HG03354 (cell line): ENCODE results near the gene RPP30.
A peak's percentile ranks its signal among the peaks of the same experiment; 100 is the strongest.

Source experiments
- ATAC-seq: cut with Tn5 transposase; IDR thresholded peaks from one replicate; pipeline ENCODE4 v1.9.1; 2021; ENCODE audit warnings: mild to moderate bottlenecking; ENCODE audit not compliant: unreplicated experiment, poor library complexity, severe bottlenecking

RPP30 gene

DNA sequence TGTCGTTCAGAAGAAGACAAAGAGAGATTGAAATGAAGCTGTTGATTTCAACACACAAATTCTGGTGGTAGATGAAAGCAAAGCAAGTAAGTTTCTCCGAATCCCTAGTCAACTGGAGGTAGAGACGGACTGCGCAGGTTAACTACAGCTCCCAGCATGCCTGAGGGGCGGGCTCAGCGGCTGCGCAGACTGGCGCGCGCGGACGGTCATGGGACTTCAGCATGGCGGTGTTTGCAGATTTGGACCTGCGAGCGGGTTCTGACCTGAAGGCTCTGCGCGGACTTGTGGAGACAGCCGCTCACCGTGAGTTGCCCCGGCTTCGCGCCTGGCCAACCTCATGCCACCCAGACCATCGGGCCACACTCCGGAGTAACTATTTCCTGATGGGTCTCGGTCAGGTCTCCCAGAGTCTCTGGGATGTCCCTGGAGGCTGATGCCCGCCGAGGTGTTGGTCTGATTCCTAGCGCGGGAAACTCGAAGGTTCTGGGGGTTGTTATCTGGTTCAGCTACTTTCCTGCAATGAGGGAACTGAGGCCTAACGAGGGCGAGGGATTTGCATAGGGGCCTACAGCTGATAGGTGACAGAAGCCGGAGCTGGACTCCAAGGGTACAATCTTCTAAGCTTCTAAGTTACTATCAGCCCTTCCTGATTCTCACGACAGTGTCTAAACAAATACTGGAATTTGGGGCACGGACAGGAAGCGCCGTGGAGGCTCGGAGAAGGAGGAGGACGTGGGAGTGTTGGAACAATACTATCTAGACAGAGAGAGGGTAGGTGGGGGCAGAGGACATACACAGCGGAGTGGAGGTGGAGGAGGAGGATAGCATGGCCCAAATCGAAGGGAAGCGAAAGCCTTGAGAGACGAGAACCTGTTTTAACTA lies at the start of gene RPP30:
Gene RPP30 (plus strand): TSS at position 209 of the 882 bp plus-strand sequence. CDS start 13 bp downstream, at position 222.
- peak; percentile 98 for ATAC-seq

DNA sequence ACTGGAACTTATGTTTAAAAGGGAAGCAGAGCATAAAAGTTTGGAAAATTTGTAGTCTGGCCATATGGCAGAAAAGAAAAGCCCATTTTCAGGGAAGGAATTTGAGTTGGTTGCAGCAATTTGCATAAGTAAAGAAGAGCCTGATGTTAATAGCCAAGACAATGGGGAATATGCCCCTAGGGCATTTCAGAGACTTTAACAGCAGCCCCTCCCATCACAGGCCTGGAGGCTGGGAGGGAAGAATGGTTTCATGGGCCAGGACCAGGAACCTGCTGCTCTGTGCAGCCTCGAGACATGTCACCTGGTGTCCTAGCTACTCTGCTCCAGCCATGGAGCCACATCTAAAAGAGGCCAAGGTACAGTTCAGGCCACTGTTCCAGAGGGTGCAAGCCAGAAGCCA lies 49.3 kb upstream of the RPP30 start:
- ATAC-seq = no peak

DNA sequence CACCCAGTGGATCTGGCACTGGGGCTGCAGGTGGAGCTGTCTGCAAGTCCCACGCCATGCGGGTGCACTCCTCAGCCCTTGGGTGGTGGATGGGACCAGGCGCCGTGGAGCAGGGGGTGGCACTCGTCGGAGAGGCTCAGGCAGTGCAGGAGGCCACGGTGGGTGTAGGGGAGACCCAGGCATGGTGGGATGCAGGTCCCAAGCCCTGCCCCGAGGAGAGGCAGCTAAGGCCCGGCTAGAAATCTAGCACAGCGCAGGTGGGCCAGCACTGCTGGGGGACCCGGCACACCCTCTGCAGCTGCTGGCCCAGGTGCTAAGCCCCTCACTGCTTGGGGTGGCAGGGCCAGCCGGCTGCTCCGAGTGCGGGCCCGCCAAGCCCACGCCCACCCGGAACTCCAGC lies 39.7 kb upstream of the RPP30 start:
- ATAC-seq = no peak

DNA sequence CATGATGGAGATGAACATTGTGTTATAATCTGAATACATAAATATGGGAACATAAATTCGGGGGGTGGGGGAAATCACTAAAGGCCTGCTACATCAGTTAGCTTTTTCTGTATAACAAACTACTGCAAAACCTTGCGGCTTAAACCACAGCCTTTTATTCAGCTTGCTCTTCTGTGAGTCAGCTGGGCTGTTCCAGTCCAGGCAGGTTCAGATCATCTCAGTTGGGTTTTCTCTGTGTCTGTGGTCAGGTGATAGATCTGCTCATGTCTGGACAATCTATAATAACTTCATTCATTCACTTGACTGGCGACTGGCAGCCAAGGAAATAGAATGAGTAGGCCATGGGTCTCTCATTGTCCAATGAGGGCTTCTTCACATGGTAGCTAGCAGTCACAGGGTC lies 37.4 kb upstream of the RPP30 start:
- ATAC-seq = no peak

DNA sequence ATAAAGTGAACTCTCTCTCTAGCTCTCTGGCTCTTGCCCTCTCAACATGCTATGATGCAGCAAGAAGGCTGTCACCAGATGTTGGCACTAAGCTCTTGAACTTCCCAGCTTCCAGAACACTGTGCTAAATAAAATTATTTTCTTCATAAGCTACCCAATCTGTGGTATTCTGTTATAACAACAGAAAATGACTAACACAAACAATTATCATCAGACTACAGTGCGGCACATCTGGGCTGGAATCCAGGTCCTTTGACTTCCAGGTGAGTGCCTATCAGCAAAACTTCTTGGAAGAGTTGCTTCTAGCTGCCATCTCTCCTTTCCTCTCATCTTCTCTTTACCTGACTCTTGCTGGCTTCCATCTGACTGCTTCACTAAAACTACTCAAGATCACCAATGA lies 34.3 kb upstream of the RPP30 start:
- ATAC-seq = no peak

DNA sequence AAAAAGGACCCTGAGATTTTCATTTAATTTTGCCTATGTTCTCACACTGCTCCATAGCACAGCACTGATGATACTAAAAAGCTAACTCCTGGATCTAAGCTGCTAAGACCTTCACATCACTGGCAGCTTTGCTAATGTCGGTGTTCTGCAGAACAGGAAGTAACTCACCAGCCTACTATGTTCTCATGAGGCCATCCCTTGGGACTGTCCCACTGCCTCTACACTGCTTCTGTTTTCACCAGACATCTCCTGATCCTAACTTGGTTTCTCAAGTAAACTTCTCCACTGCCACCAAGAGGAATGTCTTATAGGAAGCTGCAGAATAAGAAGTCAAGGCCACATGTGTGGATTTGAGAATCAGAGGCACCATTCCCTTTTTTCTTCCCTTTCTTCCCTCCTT lies 29.0 kb upstream of the RPP30 start:
- no peak for ATAC-seq

DNA sequence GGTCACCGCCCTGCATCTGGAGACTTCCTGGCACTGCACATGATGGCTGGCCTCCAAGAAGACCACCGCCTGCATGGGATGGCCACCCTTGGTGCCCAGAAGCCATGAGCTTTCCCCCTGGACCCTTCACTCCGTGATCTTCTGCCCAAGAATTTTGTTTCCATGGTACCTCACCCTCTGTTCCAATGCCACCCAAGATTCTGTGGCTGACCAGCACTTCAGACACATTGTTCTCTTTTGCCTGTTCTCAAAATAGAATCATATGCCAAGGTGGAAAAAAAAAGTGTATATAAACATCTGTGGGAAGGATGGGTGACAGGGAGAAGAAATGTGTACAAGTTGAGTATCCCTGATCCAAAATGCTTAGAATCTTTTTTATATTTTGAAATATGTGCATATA lies 26.0 kb upstream of the RPP30 start:
- ATAC-seq = no peak

DNA sequence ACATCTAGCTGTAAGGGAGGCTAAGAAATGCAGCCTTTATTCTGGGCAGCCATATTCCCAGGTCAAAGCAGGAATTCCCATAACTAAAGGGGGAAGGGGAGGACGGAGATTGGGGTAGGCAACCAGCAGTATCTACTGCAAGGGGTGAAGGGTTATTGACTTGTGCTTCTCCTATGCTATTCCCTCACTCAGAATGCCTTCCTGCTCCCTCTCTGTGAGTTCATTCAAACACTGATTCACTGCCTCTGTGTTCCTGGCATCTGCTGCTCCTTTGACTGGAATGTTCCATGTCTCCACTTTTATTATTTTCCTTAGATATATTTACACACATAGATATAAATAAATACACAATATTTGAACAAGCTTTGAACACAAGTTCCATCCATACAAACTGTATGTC lies 25.0 kb upstream of the RPP30 start:
- no peak for ATAC-seq

DNA sequence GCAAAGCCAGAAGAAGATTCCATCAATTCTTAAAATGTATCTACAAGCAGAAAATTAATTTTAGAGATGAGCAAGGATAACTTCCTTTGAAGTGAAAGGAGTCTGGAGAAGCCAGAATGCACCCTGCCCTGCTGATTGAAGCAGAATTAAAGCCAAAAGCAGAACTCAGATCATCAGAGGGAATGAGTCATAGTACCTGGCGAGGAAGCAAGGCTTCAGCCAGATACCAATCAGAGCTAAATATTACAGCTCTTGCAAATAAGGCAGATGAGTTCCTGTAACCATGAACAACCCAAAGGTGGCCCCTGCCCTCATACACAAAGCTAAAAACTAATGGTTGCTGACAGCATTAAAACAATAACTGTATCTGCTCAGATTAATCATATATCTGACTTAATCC lies 24.3 kb upstream of the RPP30 start:
- peak; percentile 70 for ATAC-seq

DNA sequence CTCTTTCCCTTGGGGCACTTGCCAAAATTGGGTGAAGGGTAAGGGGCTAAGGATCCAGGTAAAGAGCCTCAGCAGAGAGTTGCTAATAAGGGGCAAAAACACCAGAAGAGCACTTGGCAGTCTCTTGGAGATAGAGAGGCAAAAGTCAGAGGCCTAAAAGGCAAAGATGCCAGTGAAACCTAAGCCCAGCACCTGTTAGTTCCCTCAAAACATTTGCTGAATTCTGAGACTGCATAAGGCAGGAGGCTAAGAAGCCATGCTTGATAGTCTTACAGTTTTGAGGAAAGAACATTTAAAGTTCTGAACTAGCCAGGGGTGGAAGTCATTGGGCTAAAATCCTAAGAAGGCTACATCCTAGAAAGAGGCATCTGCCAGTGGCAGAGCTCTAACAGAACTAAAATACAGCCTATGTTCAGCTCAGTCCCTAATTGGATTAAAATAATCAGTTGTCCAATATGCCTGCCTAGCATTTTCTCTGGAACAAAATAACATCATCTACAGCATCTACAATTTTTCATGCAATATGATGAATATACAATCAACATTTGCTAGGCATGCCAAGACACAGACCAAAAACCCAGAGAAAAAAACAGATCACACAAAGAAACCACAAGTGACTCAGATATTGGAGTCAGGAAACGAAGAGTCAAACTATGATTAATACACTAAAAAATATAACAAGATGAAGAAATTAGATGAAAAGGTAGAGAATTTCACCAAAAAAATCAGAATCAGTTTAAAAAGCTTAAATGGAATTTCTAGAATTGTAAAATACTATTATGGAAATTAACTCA lies 21.6 kb upstream of the RPP30 start:
- ATAC-seq = no peak

DNA sequence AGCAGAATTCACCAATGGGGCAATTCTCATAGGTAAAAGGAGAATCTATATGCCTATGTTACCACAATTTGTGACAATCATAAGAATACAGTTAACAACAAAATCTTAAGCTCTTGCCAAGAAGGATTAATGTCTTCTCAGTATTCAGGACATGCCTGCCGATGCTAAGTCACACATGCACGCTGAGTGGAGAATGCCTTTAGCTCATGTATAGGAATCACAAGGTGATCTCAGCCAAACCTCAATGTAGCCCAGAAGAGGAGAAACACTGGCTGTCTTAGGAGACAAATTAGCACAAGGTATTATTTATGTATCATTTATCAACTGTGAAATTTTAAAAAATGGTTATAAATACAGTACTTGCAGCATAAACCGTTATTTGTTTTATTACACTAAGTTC lies 16.6 kb upstream of the RPP30 start:
- ATAC-seq = no peak

DNA sequence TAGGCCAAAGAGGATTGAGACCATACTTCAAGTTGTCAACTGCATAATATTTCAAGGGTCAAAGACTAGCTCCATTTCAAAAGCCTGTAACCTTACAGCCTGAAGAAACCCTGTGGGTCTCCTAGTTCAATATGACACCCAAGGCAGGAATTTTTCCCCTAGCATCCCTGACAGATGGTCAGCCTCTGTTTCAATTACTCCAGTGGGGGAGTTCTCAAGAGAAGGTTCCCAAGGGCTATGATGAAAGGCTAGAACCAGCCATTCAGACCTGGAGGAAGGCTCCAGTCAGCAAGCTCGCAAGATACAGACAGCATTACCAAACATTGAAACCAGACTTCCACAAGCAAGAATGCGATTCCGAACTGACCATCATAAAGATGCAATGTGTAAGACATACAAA lies 15.5 kb upstream of the RPP30 start:
- no peak for ATAC-seq

DNA sequence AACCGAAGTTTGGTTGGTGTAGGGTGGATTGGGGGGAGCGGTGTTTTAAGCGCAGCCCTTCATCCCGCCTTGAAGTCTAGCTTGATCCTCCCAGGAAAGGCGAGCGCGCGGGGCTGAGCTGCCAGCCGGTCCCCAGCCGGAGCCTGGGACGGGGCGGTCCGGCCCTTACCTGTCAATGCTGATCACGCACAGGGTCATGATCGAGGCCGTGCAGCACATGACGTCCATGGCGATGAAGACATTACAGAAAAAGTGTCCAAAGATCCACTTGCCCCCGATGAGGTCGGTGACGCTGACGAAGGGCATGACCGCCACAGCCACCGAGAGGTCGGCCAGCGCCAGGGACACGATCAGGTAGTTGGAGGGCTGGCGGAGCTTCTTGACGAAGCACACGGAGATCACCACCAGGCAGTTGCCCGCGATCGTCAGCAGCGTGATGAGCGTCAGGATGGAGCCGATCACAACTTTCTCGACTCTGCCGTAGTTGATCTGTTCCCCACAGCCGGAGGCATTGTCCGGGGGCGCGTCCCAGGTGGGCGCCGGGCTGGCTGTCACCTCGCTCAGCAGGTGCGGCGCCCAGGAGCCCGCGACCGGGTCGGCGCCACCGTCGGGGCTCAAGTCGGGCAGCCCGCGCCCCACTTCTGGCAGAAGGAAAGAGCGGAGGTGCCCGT lies 14.7 kb upstream of the RPP30 start:
- peak; percentile 9 for ATAC-seq

DNA sequence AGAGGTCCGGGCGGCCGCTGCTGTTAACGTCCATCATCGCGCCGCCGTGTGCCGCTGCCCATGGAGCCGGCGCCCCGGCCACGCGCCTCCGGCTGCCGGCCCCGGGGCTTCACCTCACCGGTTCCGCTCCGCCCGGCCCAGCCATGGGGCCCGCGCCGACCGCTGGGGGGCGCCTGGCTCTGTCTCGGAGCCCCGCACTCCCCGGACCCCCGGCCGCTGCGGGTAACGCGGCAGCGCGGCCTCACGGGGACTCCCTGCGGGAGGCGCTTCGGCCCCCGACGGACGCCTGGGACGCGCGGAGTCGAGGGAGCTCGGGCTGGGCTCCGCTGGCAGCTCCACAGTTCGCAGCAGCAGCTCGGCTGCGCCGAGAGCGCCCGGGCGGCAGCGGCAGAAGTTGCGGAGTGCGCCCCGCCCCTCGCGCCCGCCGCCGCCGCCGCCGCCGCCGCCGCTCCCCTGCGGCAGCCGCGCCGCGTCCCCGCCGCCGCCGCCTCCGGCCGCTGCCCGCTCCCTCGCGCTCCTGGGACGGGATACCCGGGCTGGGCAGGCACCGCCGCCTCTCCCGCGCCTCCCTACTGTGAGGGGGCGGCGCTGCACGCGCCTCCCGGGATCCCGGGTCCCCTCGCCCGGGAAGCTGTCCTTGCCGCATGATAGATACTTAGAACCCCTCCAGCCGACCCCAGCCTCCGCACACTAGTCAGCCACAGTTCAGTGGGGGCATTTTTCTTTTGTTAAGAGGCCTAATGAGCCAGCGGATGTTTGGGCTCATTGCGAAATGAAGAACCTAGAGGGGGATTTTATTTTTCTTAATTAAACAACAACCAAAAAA lies 13.9 kb upstream of the RPP30 start, which contains the start of gene HTR7:
Gene HTR7 (minus strand): TSS at position 405 of the 826 bp plus-strand sequence. CDS start 368 bp downstream, at position 37.
- peak; percentile 80 for ATAC-seq

DNA sequence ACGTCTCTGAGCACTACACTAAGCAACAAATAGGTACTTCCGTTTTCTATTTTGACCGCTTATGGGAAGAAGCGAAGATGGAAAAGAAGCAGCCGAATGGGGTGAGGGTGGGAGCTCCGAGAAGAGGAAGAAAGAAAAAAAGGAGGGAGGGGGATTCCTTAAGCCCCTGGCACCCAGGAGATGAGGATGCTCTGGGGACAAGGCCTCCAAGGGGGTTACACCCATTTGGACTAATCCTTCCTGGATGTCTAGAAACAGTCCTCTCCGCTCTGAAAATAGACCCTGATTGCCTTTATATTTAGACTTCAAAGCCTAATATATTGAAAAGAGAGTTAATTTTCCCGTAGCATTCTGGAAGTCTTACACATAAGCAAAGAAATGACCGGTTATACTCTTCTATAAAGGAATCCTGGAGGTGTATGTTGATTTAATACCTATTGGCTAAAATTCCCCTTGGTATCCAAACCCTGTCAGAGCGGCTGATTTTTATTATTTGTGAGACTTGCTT lies 13.3 kb upstream of the RPP30 start:
- ATAC-seq = no peak

DNA sequence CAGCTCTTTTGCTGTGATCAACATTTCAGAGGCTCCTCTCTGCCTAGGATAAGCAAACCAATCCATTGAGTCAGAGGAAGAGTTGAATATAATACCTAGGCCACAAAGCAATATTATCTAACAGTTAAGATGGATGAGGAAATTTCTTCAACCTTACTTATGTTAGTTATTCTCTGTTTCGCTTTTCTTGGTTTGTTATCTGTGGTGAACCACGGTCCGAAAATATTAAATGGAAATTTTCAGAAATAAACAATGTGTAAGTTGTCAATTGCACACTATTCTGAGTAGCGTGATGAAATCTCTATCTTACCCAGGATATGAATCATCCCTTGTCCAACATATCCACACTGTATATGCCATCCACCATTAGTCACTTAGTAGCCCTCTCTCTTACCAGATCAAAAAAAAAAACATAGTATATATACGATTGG lies 12.4 kb upstream of the RPP30 start:
- ATAC-seq = no peak

DNA sequence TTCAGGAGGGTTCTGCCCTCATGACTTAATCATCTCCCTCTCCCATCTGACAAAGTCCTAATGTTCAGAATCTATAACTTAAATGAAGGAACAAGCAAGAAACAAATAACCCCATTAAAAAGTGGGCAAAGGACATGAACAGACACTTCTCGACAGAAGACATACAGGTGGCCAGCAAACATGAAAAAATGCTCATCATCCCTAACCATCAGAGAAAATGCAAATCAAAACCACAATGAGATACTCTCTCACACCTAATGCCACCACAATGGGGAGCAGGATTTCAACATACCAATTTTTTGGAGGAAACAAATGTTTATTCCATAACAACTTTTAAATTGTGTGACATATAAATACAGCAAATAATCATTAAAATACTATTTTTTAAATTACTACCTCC lies 11.0 kb upstream of the RPP30 start:
- ATAC-seq = no peak

DNA sequence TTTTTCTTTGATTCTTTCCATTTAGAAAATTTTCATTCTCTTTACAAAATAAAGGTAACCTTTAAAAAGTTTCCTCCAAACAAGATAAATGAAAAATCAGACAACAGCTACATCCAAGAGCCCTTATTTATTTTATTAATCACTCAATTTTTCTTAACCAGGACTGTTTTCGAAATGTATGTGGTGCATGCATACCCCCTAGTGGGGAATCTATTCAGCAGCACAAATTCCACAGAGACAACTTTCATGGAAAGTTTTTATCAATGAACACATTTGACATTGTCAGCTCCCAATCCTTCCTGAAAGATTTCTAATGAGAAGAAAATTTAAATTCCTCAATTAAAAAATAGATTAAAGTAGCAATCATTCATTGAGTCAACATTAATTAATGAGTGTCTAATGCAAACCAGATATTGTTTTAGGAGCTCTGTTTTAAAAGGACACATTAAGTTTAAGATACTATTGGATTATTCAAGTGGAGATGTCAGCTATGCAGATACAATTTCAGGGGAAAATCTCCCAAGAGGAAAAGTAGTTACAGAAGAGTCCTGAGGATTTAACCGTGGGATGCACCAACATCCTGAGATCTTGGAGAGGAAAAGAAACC lies 8.8 kb upstream of the RPP30 start:
- no peak for ATAC-seq

DNA sequence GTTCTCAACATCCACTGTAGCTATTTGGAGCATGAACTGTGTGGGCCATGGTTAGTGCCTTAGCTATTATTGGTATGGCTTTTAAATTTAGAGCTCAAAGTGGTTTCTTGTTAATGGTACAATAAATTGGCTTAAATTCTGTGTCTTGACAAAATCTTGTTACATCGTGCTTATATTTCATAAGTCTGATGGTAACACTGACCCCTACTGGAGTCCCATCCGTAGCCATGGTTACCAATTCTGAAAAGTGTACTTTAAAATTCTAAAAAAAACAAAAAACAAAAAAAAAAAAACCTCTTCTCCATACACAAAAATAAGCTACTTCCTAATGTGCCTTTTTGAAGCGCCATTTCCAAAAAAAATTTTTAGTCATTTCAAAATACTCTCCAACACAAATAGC lies 6.4 kb upstream of the RPP30 start:
- peak; percentile 54 for ATAC-seq
